ENCODE data around the gene PROZ.

DNA sequence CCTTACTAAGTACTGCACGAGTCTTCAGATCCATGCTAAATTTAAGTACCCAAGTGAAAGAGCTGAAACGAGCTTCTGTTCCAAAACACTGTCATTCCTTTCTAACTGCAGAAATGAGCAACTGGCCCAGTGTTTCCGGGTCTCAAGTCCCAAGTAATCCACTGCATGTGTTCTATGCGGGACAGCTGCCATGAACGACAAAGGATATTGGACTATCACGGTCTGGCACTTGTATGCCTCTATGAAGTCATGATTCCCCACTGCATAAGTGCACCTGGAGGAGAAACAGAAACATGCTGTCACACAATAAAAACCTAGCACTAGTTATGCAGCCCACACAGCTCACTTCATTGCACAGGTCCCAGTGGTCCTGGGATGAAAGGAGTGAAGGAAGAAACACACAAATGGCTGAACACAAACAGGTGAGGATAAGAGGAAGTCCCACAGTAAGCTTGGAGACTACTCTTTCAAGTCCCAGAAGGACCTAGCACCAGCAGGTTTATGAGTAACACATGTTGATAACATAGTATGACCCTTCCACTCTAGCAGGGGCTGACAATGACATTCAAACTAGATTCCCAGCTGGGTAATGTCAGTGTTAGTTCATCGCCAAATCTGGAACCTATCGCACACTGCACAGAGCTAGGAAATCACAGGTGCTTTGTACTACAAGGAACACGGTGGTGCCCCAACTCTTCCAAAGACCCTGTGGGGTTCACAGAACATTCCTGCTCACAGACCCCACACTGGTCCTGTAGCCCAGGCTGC lies 38.7 kb downstream of the PROZ start:
- TF ChIP-seq, protein P1, sequence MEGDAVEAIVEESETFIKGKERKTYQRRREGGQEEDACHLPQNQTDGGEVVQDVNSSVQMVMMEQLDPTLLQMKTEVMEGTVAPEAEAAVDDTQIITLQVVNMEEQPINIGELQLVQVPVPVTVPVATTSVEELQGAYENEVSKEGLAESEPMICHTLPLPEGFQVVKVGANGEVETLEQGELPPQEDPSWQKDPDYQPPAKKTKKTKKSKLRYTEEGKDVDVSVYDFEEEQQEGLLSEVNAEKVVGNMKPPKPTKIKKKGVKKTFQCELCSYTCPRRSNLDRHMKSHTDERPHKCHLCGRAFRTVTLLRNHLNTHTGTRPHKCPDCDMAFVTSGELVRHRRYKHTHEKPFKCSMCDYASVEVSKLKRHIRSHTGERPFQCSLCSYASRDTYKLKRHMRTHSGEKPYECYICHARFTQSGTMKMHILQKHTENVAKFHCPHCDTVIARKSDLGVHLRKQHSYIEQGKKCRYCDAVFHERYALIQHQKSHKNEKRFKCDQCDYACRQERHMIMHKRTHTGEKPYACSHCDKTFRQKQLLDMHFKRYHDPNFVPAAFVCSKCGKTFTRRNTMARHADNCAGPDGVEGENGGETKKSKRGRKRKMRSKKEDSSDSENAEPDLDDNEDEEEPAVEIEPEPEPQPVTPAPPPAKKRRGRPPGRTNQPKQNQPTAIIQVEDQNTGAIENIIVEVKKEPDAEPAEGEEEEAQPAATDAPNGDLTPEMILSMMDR (conservative IDR thresholded peaks at IDR 0.05 in 1 of 2, IDR thresholded peaks at IDR 0.05 in 1 of 2; ENCODE audit: low read depth in 1 of 2, low read length in 2 of 2): no peak
- TF ChIP-seq EZH2 (IDR thresholded peaks at IDR 0.05; ENCODE audit: low read length, missing control alignments): no peak
